PC-9 (cell line): ENCODE data around the gene AQR. TPM values are rescaled to one million over a fixed set of nuclear protein-coding genes. Genes with fewer than 3 reads are reported as not detected.

ENCODE experiments used
- BruUV-seq: library from RNA; stranded (reverse); fragments of 400-500 nt; replicated peaks from 2 replicates; lab custom pipeline; 2021; lab: Mats Ljungman, UMichigan
- CTCF ChIA-PET: fragments of 300-600 bp; sonication (Branson Sonifier 250); formaldehyde crosslinking; loops from one replicate; lab custom pipeline; 2022; ENCODE audit warnings: antibody characterized with exemption; lab: Charles Lee
- POLR2A ChIA-PET: fragments of 300-600 bp; sonication (Branson Sonifier 250); formaldehyde crosslinking; loops from one replicate; lab custom pipeline; 2022; ENCODE audit warnings: antibody characterized with exemption; ENCODE audit not compliant: unreplicated experiment; lab: Charles Lee
- DNase-seq, 2 experiments: peaks; one replicate each; pipeline versions ENCODE4 v3.0.0 to v3.0.0-alpha.2; 2015 to 2022; ENCODE audit warnings: mixed read lengths in 1 of 2
- H2AFZ ChIP-seq: fragments of 200-600 bp; sonication (generic); 2 replicates; pipeline ENCODE4 v1.8.1; 2017; ENCODE audit warnings: antibody characterized with exemption
- H3F3A ChIP-seq: fragments of 200-600 bp; sonication (generic); 2 replicates; pipeline ENCODE4 v1.8.1; 2017; ENCODE audit warnings: antibody characterized with exemption, mild to moderate bottlenecking, low read depth; ENCODE audit not compliant: insufficient read depth
- H3K27ac ChIP-seq: fragments of 200-600 bp; sonication (generic); 2 replicates; pipeline ENCODE4 v1.6.1; 2016; ENCODE audit warnings: mixed run types
- H3K27me3 ChIP-seq: fragments of 200-600 bp; sonication (generic); 2 replicates; pipeline ENCODE4 v1.6.1; 2016; ENCODE audit warnings: low read depth, mixed run types; ENCODE audit not compliant: insufficient read depth
- H3K36me3 ChIP-seq: fragments of 200-600 bp; sonication (generic); 2 replicates; pipeline ENCODE4 v1.6.1; 2016; ENCODE audit warnings: low read depth, mixed run types
- H3K4me1 ChIP-seq: fragments of 200-600 bp; sonication (generic); replicated peaks from 2 replicates; pipeline ENCODE4 v1.6.1; 2016; ENCODE audit warnings: mixed run types; ENCODE audit not compliant: insufficient read depth
- H3K4me2 ChIP-seq: fragments of 200-600 bp; sonication (generic); 2 replicates; pipeline ENCODE4 v1.6.1; 2017; ENCODE audit warnings: mixed run types
- H3K4me3 ChIP-seq: fragments of 200-600 bp; sonication (generic); 2 replicates; pipeline ENCODE4 v1.6.1; 2016; ENCODE audit warnings: mixed run types
- H3K79me2 ChIP-seq: fragments of 200-600 bp; sonication (generic); 2 replicates; pipeline ENCODE4 v1.6.1; 2017; ENCODE audit warnings: low read depth, mixed run types
- H3K9me2 ChIP-seq: fragments of 200-600 bp; sonication (generic); 2 replicates; pipeline ENCODE4 v1.8.1; 2017; ENCODE audit warnings: mild to moderate bottlenecking; ENCODE audit not compliant: insufficient read depth
- H3K9me3 ChIP-seq: fragments of 200-600 bp; sonication (generic); 2 replicates; pipeline ENCODE4 v1.8.1; 2016; ENCODE audit warnings: low read depth; ENCODE audit not compliant: insufficient read depth
- H4K20me1 ChIP-seq: fragments of 200-600 bp; sonication (generic); 2 replicates; pipeline ENCODE4 v1.8.1; 2017; ENCODE audit not compliant: insufficient read depth
- EZH2 ChIP-seq: fragments of 200-600 bp; sonication (generic); IDR thresholded peaks from 2 replicates; pipeline ENCODE4 v1.8.0; 2017; ENCODE audit warnings: antibody characterized with exemption, low read depth
- intact Hi-C: fragments of 100-400 bp; cut with micrococcal nuclease; formaldehyde crosslinking; loops from one replicate; pipeline ENCODE4 v1.10.0; 2022; ENCODE audit not compliant: unreplicated experiment
- total RNA-seq: library from RNA; stranded (reverse); gene quantifications from 2 replicates; pipeline ENCODE4 v1.2.3, GENCODE V29; 2021
- TF ChIP-seq, protein P1 (sequence below): fragments of 200-600 bp; sonication (generic); conservative IDR thresholded peaks from 2 replicates; pipeline ENCODE4 v1.6.1; 2017; ENCODE audit warnings: mixed run types, antibody characterized with exemption, mild to moderate bottlenecking, moderate library complexity

AQR gene
- total RNA-seq, 1 experiment from 2014 or later: 33.6 TPM

- ChIA-PET CTCF (no interaction called here), POLR2A (interaction anchor here (0.7 kb wide), 1 partner anchor 9 kb away, joined by 3 read pairs; no protein-coding TSS in a partner anchor)
- no peaks in the 10 kb centered on the region for H3K79me2 ChIP-seq
- H3K36me3 ChIP-seq: no peaks in the 10 kb centered on the region
- peaks cover 7% of the 10 kb centered on the region; the same call in 1 of the 2 replicates for H3F3A ChIP-seq
- intact Hi-C loops: no loop called here
- H3K9me3 ChIP-seq: no peaks in the 10 kb centered on the region
- H3K4me1 ChIP-seq: peaks cover 14% of the 10 kb centered on the region
- no peak overlapping the region for H2AFZ ChIP-seq
- no peak for DNase-seq
- no peak overlapping the region for H3K4me3 ChIP-seq
- TF ChIP-seq EZH2: no peak
- TF ChIP-seq, protein P1, sequence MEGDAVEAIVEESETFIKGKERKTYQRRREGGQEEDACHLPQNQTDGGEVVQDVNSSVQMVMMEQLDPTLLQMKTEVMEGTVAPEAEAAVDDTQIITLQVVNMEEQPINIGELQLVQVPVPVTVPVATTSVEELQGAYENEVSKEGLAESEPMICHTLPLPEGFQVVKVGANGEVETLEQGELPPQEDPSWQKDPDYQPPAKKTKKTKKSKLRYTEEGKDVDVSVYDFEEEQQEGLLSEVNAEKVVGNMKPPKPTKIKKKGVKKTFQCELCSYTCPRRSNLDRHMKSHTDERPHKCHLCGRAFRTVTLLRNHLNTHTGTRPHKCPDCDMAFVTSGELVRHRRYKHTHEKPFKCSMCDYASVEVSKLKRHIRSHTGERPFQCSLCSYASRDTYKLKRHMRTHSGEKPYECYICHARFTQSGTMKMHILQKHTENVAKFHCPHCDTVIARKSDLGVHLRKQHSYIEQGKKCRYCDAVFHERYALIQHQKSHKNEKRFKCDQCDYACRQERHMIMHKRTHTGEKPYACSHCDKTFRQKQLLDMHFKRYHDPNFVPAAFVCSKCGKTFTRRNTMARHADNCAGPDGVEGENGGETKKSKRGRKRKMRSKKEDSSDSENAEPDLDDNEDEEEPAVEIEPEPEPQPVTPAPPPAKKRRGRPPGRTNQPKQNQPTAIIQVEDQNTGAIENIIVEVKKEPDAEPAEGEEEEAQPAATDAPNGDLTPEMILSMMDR: no peak
- H4K20me1 ChIP-seq: no peaks in the 10 kb centered on the region
- no peaks in the 10 kb centered on the region for H3K27me3 ChIP-seq
- BruUV-seq: no TSS peak
- no peak overlapping the region for H3K27ac ChIP-seq
- H3K4me2 ChIP-seq: no peak overlapping the region
- no peaks in the 10 kb centered on the region for H3K9me2 ChIP-seq
These were observed 157.2 kb downstream of the AQR start for GRCh38 chr15:34812369-34812768.

GRCh38 chr15:34810443-34811129 is 159.0 kb downstream of the AQR start:
- Histone ChIP-seq H3K27me3 (no peaks in the 10 kb centered on the region), H3K4me1 (peaks cover 14% of the 10 kb centered on the region), H3K79me2 (no peaks in the 10 kb centered on the region), H3K4me2 (peak overlapping the region; percentile 48; the same call in 1 of the 2 replicates), H3K27ac (peak overlapping the region; percentile 75), H3K9me3 (no peaks in the 10 kb centered on the region), H4K20me1 (no peaks in the 10 kb centered on the region), H3K4me3 (no peak overlapping the region), H2AFZ (peak overlapping the region; percentile 49; the same call in 1 of the 2 replicates), H3K36me3 (no peaks in the 10 kb centered on the region), H3K9me2 (no peaks in the 10 kb centered on the region), H3F3A (peaks cover 7% of the 10 kb centered on the region; the same call in 1 of the 2 replicates)
- no peak for TF ChIP-seq EZH2
- TF ChIP-seq, protein P1: no peak
- ChIA-PET CTCF (no interaction called here), POLR2A (interaction anchor here (0.7 kb wide), 1 partner anchor 39 kb away, joined by 8 read pairs; no protein-coding TSS in a partner anchor)
- peak; percentile 53 to 74 for DNase-seq
- TSS peak; percentile 92 for BruUV-seq
- intact Hi-C loops: no loop called here

GRCh38 chr15:34809186-34809585 is 160.4 kb downstream of the AQR start:
- H3K27ac ChIP-seq: no peak overlapping the region

More at GRCh38 chr15:34809186-34809585, 160.4 kb downstream of the AQR start:
- H3K36me3 ChIP-seq: no peaks in the 10 kb centered on the region
- DNase-seq: no peak
- TF ChIP-seq EZH2: no peak
- TF ChIP-seq, protein P1: no peak
- H2AFZ ChIP-seq: no peak overlapping the region
- no TSS peak for BruUV-seq
- ChIA-PET POLR2A (no interaction called here), CTCF (no interaction called here)
- intact Hi-C loops: no loop called here
- peaks cover 7% of the 10 kb centered on the region; the same call in 1 of the 2 replicates for H3F3A ChIP-seq
- no peaks in the 10 kb centered on the region for H3K9me3 ChIP-seq
- no peaks in the 10 kb centered on the region for H3K9me2 ChIP-seq
- H3K27me3 ChIP-seq: no peaks in the 10 kb centered on the region
- H4K20me1 ChIP-seq: no peaks in the 10 kb centered on the region
- no peak overlapping the region for H3K4me2 ChIP-seq
- peaks cover 14% of the 10 kb centered on the region for H3K4me1 ChIP-seq
- no peaks in the 10 kb centered on the region for H3K79me2 ChIP-seq
- H3K4me3 ChIP-seq: no peak overlapping the region
